Skeletal muscle tissue (tissue), 4 donors: ENCODE results near the gene ITGA11. TPM values are rescaled to one million over a fixed set of nuclear protein-coding genes. Genes with fewer than 3 reads are reported as not detected.

Experiments used
- H3K27ac ChIP-seq: one replicate; pipeline ENCODE4 v1.7.0; 2013; ENCODE audit warnings: mild to moderate bottlenecking, low read depth, low read length, inconsistent platforms
- H3K27me3 ChIP-seq, 3 donors: one replicate each; pipeline ENCODE4 v1.7.0; 2013; ENCODE audit warnings: low read length in 3 of 3; ENCODE audit not compliant: control insufficient read depth in 3 of 3, insufficient read depth in 3 of 3
- H3K36me3 ChIP-seq, 3 donors: one replicate each; pipeline ENCODE4 v1.7.0; 2013; ENCODE audit warnings: low read length in 3 of 3; ENCODE audit not compliant: control insufficient read depth in 3 of 3, insufficient read depth in 3 of 3
- H3K4me1 ChIP-seq, 3 donors: one replicate each; pipeline ENCODE4 v1.7.0; 2013; ENCODE audit warnings: low read length in 3 of 3, mild to moderate bottlenecking in 3 of 3; ENCODE audit not compliant: control insufficient read depth in 3 of 3, insufficient read depth in 3 of 3
- H3K4me3 ChIP-seq, 3 donors: one replicate each; pipeline ENCODE4 v1.7.0; 2013; ENCODE audit warnings: low read length in 3 of 3
- H3K9ac ChIP-seq, 3 donors: one replicate each; pipeline ENCODE4 v1.7.0; 2013; ENCODE audit warnings: low read length in 3 of 3, mild to moderate bottlenecking in 3 of 3, moderate library complexity in 2 of 3, low read depth in 1 of 3
- H3K9me3 ChIP-seq, 3 donors: one replicate each; pipeline ENCODE4 v1.7.0; 2013; ENCODE audit warnings: low read length in 3 of 3; ENCODE audit not compliant: control insufficient read depth in 3 of 3
- total RNA-seq: library from RNA; depleted of rRNA; stranded (reverse); fragments of >200 nt; gene quantifications from one replicate; pipeline ENCODE4 v1.2.3, GENCODE V29; 2014
- donor health status: Osteomylitis.

Gene ITGA11
- total RNA-seq, 1 donor from 2014 or later = 5.7 TPM

DNA sequence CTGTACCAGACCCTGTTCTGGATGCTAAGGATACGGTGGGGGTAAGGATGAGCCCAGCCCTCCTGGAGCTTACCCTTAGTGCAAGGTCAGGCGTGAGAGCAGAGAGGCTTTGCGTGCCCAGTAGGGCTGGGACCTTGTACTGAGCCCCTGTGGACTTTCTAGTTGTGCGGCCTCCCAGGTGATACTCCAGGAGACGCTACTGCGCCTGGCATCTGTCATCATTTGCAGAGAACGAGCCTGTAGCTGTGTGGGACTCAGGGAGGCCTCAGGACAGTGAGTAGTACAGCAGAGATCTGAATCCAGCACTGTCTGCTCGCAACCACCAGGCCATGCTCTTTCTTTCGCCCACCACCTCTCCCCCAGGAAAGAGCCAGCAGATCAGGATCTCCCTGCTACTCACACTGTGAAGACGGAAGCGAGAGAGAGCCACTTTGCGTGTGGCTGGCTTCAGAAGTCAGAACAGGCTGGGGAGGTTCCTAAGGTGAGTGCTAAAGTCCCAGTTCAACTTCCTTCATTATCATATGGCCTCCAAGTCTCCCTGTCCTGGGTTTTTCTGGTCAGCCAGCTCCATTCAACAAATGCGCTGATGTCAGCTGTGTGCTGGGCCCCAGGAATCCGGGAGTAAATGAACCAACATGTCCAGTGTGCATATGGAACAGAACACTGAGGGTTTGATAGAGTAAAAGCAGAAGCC is 38.2 kb upstream of the ITGA11 start:
- H3K9ac ChIP-seq = no peak overlapping the region

DNA sequence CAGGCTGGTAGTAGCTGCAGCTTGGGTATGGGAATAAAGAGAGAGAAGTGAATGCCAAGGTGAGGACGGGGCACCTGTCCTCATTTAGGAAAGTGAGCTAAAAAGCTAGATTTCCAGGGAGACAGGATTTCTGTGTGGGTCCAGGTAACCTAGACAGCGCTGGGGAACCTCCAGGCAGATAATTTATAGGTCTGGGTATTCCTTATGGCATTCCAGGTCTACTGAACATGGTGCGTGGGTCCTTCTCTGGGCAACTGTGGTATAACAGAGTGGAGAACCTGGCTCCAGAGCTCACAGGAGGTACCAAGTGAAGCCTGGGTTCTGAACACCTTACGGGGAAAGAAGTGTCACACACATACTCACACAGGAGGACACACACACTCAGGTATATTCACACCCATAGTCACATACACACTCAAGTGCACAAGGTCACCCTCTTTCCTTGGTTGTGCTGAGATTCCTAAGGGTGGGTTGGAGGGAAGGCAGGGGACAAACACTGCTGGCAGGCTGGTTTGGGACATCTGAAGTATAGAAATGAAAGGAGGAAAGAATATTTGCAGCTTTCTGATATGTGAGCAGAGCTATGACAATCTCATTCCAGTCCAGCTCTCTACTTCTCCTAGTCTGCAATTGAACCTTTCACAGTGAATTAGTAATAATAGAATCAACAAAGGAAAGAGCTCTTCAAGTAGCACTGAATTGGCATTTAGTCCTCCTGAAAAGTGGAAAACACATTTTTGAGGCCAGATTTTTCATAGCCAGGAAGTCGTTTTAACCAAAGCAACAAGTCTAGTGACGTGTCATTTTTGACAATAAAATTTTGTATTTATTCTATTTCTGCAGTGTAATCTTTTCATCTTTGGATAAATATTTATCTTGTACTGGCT is 37.4 kb upstream of the ITGA11 start:
- Histone ChIP-seq H3K27me3 (peaks cover 0 to 3% (median 2%) of the 10 kb centered on the region in 3 donors), H3K36me3 (no peaks in the 10 kb centered on the region), H3K4me3 (no peak overlapping the region), H3K4me1 (peaks cover 0 to 6% (median 2%) of the 10 kb centered on the region in 3 donors), H3K27ac (no peak overlapping the region), H3K9me3 (no peaks in the 10 kb centered on the region), H3K9ac (no peak overlapping the region)

More for the DNA sequence above, 38.2 kb upstream of the ITGA11 start:
- peaks cover 0 to 6% (median 2%) of the 10 kb centered on the region in 3 donors for H3K4me1 ChIP-seq
- H3K36me3 ChIP-seq = no peaks in the 10 kb centered on the region
- H3K4me3 ChIP-seq = no peak overlapping the region
- H3K27ac ChIP-seq = no peak overlapping the region
- no peaks in the 10 kb centered on the region for H3K9me3 ChIP-seq
- peaks cover 0 to 3% (median 2%) of the 10 kb centered on the region in 3 donors for H3K27me3 ChIP-seq

DNA sequence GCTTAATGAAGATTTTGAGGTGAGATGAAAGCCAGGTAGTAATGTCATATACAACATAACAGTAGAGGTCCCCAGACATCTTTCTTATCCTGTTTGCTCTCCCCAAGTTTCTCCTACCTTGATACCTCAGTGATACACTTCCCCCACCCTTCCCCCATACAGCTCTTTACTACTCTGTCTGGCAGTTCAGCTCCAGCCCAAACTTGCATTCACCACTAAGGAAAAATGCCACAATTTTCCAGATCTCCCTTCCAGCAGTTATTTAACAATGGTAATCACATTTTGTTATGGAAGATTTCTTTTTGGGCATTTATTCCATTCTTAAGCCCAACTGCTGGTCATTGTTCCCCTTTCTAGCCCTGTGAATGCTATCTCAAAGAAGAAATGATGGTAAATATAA is 34.9 kb upstream of the ITGA11 start:
- Histone ChIP-seq H3K9me3 (no peaks in the 10 kb centered on the region), H3K4me1 (peaks cover 0 to 6% (median 2%) of the 10 kb centered on the region in 3 donors), H3K4me3 (no peak overlapping the region), H3K9ac (no peak overlapping the region), H3K27ac (no peak overlapping the region), H3K27me3 (peaks cover 0 to 5% (median 0%) of the 10 kb centered on the region in 3 donors), H3K36me3 (no peaks in the 10 kb centered on the region)

DNA sequence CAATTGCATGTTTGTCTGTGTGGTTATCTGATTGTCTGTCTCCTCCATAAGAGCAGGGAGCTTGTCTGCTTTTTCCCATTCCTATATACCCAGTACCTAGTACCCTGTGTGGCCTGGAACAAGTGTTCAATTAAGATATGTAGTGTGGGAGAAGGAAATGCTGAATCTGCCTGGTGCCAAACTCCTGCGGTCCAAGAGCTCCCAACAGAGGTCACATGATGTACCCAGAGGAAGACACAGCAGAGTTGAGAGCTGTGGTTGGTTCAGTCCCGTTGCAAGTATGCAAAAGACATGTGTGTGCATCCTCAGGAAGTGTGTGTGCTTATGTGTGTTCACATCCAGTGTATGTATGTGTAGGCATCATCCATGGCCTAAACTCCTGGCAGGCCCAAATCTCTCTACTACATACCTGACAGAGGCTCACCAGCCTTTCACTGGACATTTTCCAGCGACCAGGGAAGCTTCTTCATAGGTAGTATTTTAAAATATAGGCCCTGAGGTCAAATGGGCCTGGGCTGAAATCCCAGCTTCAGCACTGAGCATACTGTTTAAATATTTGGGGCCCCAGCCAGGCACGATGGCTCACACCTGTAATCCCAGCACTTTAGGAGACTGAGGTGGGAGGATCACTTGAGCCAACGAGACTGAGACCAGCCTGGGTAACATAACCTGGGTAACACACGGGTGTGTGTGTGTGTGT is 34.0 kb upstream of the ITGA11 start:
- Histone ChIP-seq H3K27me3 (peaks cover 0 to 6% (median 0%) of the 10 kb centered on the region in 3 donors), H3K9me3 (no peaks in the 10 kb centered on the region), H3K4me3 (no peak overlapping the region), H3K27ac (no peak overlapping the region), H3K9ac (no peak overlapping the region), H3K4me1 (peaks cover 0 to 6% (median 2%) of the 10 kb centered on the region in 3 donors), H3K36me3 (no peaks in the 10 kb centered on the region)

DNA sequence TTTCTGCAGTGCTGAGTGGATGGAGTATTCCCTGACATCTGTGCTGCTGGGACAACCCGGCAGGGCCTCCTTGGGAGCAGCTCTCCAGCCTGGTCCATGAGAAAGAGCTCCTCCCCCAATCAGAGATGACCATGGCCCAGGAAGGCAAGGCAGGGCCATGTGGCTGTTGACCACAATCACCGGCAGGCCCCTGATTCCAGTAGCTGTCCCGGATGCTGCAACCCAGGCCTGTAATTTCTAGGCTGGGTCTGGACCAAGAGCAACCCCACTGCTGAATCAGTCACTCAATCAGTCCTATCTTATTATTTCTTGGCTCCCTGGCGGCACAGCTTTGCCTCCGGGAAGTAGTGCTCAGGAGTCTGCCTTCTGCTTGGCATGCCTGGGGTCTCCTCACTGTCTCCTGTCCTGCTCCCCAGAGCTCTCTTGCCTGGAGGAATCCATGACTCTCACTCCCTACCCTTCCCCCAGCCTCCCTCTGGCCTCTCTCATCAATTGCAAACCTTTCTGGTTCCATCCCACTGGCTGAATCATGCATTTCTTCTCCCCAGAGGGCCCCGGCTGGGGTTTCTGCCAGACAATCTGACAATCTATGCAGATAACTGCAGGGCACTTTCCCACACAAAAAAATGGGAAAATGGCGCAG is 32.6 kb upstream of the ITGA11 start:
- Histone ChIP-seq H3K36me3 (no peaks in the 10 kb centered on the region), H3K9ac (no peak overlapping the region), H3K27me3 (peaks cover 0 to 3% (median 0%) of the 10 kb centered on the region in 3 donors), H3K4me3 (no peak overlapping the region), H3K9me3 (no peaks in the 10 kb centered on the region), H3K4me1 (peaks cover 0 to 6% (median 2%) of the 10 kb centered on the region in 3 donors), H3K27ac (no peak overlapping the region)

DNA sequence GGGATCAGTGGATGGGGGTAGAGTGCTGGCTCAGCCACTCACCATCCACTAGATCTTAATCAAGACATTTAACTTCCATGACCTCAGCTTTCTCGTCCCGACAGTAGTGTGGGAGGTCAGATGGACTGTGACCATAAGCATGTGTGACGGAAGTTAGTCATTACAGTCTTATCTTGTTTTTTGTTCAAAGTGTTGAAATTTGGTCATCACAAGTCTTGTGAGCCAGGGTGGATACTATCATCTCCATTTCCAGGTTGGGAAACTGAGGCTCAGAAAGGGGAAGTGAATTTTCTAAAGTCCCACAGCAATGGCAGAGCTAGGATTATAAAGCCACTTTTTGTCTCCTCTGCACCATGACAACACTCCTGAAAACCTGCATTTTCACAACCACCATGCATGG is 32.0 kb upstream of the ITGA11 start:
- Histone ChIP-seq H3K4me1 (peaks cover 0 to 6% (median 2%) of the 10 kb centered on the region in 3 donors), H3K27ac (no peak overlapping the region), H3K36me3 (no peaks in the 10 kb centered on the region), H3K9ac (no peak overlapping the region), H3K4me3 (no peak overlapping the region), H3K27me3 (peaks cover 0 to 3% (median 0%) of the 10 kb centered on the region in 3 donors), H3K9me3 (no peaks in the 10 kb centered on the region)

DNA sequence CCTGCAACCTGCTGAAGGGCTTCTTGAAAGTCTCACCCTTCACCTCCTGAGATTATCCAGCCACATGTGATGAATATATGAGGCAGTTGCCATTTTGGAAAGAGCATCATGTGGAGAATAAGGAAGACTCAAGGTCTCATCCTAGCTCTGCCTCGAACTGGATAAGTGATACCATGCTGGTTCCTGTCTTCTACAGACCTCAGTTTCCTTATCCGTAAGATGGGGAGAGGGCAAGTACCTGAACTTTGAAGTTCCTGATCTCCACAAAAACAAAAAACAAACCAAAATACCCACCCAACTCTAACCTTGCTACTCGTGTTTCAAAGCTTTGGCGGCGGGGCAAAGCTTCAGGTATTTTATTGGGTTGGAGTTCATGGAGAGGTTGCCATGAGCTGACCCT is 31.5 kb upstream of the ITGA11 start:
- H3K9me3 ChIP-seq = no peaks in the 10 kb centered on the region
- H3K36me3 ChIP-seq = no peaks in the 10 kb centered on the region
- no peak overlapping the region for H3K27ac ChIP-seq
- no peak overlapping the region for H3K9ac ChIP-seq
- no peak overlapping the region for H3K4me3 ChIP-seq
- peaks cover 0 to 6% (median 2%) of the 10 kb centered on the region in 3 donors for H3K4me1 ChIP-seq
- peaks cover 0 to 3% (median 0%) of the 10 kb centered on the region in 3 donors for H3K27me3 ChIP-seq

DNA sequence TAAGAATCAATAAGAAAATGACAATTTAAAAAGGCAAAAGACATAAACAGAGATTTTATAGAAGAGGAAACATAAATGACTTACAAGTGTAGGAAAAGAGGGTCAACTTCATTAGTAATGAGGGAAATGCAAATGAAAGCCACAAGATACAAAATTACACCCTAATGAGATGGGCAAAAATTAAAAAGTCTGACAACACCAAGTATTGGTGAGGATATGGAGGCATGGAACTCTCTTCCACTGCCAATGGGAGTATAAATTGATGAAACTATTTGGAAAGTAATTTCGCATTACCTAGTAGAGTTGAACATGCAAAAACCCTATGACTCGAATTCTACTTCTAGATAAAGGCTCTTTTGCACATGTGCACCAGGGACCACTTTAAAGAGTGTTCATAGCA is 28.2 kb upstream of the ITGA11 start:
- no peak overlapping the region for H3K9ac ChIP-seq
- H3K9me3 ChIP-seq = no peaks in the 10 kb centered on the region
- no peaks in the 10 kb centered on the region for H3K4me1 ChIP-seq
- no peaks in the 10 kb centered on the region for H3K36me3 ChIP-seq
- H3K27me3 ChIP-seq = peaks cover 0 to 3% (median 0%) of the 10 kb centered on the region in 3 donors
- H3K27ac ChIP-seq = no peak overlapping the region
- no peak overlapping the region for H3K4me3 ChIP-seq

DNA sequence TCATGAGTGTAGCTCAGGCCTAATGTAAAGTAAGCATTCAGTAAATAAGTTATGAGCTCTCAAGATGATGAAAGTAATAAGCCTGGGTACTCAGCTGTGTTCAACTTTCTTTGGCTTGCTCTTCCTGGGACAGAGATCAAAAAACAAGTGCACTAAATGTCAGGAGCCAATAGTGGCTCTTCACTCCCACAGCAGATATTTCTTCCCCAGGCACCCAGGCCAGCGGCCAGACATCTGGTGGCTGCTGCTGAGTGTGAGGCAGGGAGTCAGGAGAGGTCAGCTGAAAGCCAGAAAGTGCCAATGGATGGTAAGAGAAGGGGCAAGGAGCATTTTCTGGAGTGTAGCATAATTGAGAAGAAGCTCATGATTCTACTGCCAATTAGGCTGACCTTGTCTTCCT is 18.2 kb upstream of the ITGA11 start:
- no peak overlapping the region for H3K27ac ChIP-seq
- H3K4me1 ChIP-seq = no peaks in the 10 kb centered on the region
- peaks cover 0 to 4% (median 0%) of the 10 kb centered on the region in 3 donors for H3K9me3 ChIP-seq
- no peaks in the 10 kb centered on the region for H3K36me3 ChIP-seq
- peaks cover 17 to 24% (median 22%) of the 10 kb centered on the region in 3 donors for H3K27me3 ChIP-seq
- H3K9ac ChIP-seq = peak overlapping the region in 1 of 3 donors; percentile 23
- H3K4me3 ChIP-seq = no peak overlapping the region
